Measurements from ENCODE around the gene PHTF2.

The PHTF2 gene

GRCh38 chr7:77765906-77766800, 32.4 kb upstream of the PHTF2 start:
- H3K4me3 ChIP-seq (ENCODE audit: low read depth, low read length) = no peak overlapping the region
- TF ChIP-seq, protein P1, sequence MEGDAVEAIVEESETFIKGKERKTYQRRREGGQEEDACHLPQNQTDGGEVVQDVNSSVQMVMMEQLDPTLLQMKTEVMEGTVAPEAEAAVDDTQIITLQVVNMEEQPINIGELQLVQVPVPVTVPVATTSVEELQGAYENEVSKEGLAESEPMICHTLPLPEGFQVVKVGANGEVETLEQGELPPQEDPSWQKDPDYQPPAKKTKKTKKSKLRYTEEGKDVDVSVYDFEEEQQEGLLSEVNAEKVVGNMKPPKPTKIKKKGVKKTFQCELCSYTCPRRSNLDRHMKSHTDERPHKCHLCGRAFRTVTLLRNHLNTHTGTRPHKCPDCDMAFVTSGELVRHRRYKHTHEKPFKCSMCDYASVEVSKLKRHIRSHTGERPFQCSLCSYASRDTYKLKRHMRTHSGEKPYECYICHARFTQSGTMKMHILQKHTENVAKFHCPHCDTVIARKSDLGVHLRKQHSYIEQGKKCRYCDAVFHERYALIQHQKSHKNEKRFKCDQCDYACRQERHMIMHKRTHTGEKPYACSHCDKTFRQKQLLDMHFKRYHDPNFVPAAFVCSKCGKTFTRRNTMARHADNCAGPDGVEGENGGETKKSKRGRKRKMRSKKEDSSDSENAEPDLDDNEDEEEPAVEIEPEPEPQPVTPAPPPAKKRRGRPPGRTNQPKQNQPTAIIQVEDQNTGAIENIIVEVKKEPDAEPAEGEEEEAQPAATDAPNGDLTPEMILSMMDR (IDR thresholded peaks at IDR 0.05; ENCODE audit: low read depth, low read length) = no peak

GRCh38 chr7:77766801-77767605, 31.6 kb upstream of the PHTF2 start:
- TF ChIP-seq, protein P1 (IDR thresholded peaks at IDR 0.05; ENCODE audit: low read depth, low read length) = no peak
- no peak overlapping the region for H3K4me3 ChIP-seq (ENCODE audit: low read depth, low read length)

- TF ChIP-seq, protein P1 (IDR thresholded peaks at IDR 0.05; ENCODE audit: low read depth, low read length) = no peak
- no peak overlapping the region for H3K4me3 ChIP-seq (ENCODE audit: low read depth, low read length)
These were observed 28.3 kb upstream of the PHTF2 start for GRCh38 chr7:77770316-77770715.

- H3K4me3 ChIP-seq (ENCODE audit: low read depth, low read length) = no peak overlapping the region
- TF ChIP-seq, protein P1 (IDR thresholded peaks at IDR 0.05; ENCODE audit: low read depth, low read length) = no peak
These were observed 26.7 kb upstream of the PHTF2 start for GRCh38 chr7:77771901-77772300.

- no peak overlapping the region for H3K4me3 ChIP-seq (ENCODE audit: low read depth, low read length)
- TF ChIP-seq, protein P1 (IDR thresholded peaks at IDR 0.05; ENCODE audit: low read depth, low read length) = no peak
These were observed 20.0 kb upstream of the PHTF2 start for GRCh38 chr7:77778535-77778934.

GRCh38 chr7:77782383-77782782, 16.2 kb upstream of the PHTF2 start:
- TF ChIP-seq, protein P1 (IDR thresholded peaks at IDR 0.05; ENCODE audit: low read depth, low read length) = no peak
- no peak overlapping the region for H3K4me3 ChIP-seq (ENCODE audit: low read depth, low read length)

DNA sequence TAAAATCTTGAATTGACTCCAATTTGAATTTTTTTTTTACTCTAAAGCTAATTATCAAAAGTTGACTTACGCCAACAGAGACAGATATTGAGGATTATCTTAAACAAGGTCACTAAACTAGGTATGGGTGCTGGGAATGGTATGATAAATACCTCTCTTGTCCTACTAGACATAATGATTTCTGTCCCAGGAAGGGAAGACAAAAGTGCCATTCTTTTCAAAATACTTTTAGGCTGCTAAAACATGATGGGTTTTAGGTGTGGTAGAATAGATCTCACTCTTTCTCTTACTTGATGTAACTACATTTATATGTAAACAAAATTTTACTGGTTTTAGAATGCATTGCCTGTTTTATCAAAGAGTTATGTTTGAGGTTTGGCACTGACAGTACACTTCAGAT, 15.5 kb upstream of the PHTF2 start:
- H3K4me3 ChIP-seq (ENCODE audit: low read depth, low read length) = no peak overlapping the region
- TF ChIP-seq, protein P1 (IDR thresholded peaks at IDR 0.05; ENCODE audit: low read depth, low read length) = no peak
